CD14-positive monocyte (primary cell): Measurements from ENCODE around the gene IL9R. TPM values are rescaled to one million over a fixed set of nuclear protein-coding genes. Genes with fewer than 3 reads are reported as not detected.

Experiments used
- DNase-seq, 3 donors: peaks; one replicate each; pipeline ENCODE4 v3.0.0-alpha.2; 2011 to 2022
- H2AFZ ChIP-seq: 2 replicates; pipeline ENCODE4 v1.6.0; 2012; ENCODE audit warnings: mild to moderate bottlenecking, low read depth, low read length, inconsistent platforms; ENCODE audit not compliant: insufficient read depth, poor library complexity, severe bottlenecking
- H3K27ac ChIP-seq, 2 donors: 1 replicate in 1 of 2; 2 replicates in 1 of 2; pipeline ENCODE4 v1.5.1; 2012 to 2013; ENCODE audit warnings: low read length in 2 of 2, control low read depth in 1 of 2, inconsistent platforms in 1 of 2, low read depth in 1 of 2, mild to moderate bottlenecking in 1 of 2
- H3K27me3 ChIP-seq, 2 donors: one replicate each; pipeline versions ENCODE4 v1.6.0 to v1.6.1; 2011 to 2013; ENCODE audit warnings: low read length in 2 of 2; ENCODE audit not compliant: control insufficient read depth in 2 of 2, insufficient read depth in 2 of 2
- H3K36me3 ChIP-seq, 2 donors: replicated peaks in 1 of 2; 1 replicate in 1 of 2; 2 replicates in 1 of 2; pipeline versions ENCODE4 v1.5.1 to v1.6.1; 2012 to 2013; ENCODE audit warnings: low read length in 2 of 2, control low read depth in 1 of 2, inconsistent platforms in 1 of 2, mild to moderate bottlenecking in 1 of 2; ENCODE audit not compliant: insufficient read depth in 2 of 2, control insufficient read depth in 1 of 2
- H3K4me1 ChIP-seq, 2 donors: 1 replicate in 1 of 2; 2 replicates in 1 of 2; pipeline versions ENCODE4 v1.5.1 to v1.6.1; 2012 to 2013; ENCODE audit warnings: low read length in 2 of 2, control low read depth in 1 of 2, inconsistent platforms in 1 of 2, mild to moderate bottlenecking in 1 of 2, moderate library complexity in 1 of 2; ENCODE audit not compliant: insufficient read depth in 2 of 2, control insufficient read depth in 1 of 2
- H3K4me2 ChIP-seq: replicated peaks from 2 replicates; pipeline ENCODE3; 2012; ENCODE audit warnings: low read length, moderate library complexity, mild to moderate bottlenecking; ENCODE audit not compliant: poor library complexity, severe bottlenecking; ENCODE audit errors: extremely low read depth
- H3K4me3 ChIP-seq, 3 experiments: fragments of 200-600 bp in 1 of 3; sonication (generic) in 1 of 3; replicated peaks in 1 of 3; 1 replicate in 2 of 3; 2 replicates in 1 of 3; pipeline ENCODE4 v1.5.1; 2011 to 2013; ENCODE audit warnings: low read length in 3 of 3, mild to moderate bottlenecking in 3 of 3, control low read depth in 2 of 3, low read depth in 2 of 3, inconsistent platforms in 1 of 3, moderate library complexity in 1 of 3
- H3K79me2 ChIP-seq: 2 replicates; pipeline ENCODE4 v1.6.0; 2012; ENCODE audit warnings: mild to moderate bottlenecking, control low read depth, inconsistent platforms, low read length, moderate library complexity; ENCODE audit not compliant: insufficient read depth
- H3K9ac ChIP-seq: 2 replicates; pipeline ENCODE4 v1.6.0; 2017; ENCODE audit warnings: low read length, mild to moderate bottlenecking; ENCODE audit not compliant: insufficient read depth, poor library complexity, severe bottlenecking
- H3K9me3 ChIP-seq, 2 donors: replicated peaks in 1 of 2; 1 replicate in 1 of 2; 2 replicates in 1 of 2; pipeline versions ENCODE4 v1.5.1 to v1.6.1; 2012 to 2013; ENCODE audit warnings: low read length in 2 of 2, control low read depth in 1 of 2; ENCODE audit not compliant: control insufficient read depth in 1 of 2, insufficient read depth in 1 of 2
- H4K20me1 ChIP-seq: 2 replicates; pipeline ENCODE4 v1.6.0; 2012; ENCODE audit warnings: mild to moderate bottlenecking, low read length, control low read depth, moderate library complexity; ENCODE audit not compliant: insufficient read depth
- H3K27ac Mint-ChIP-seq, 7 donors: one replicate each; pipeline ENCODE4 v1.8.0; 2020; ENCODE audit warnings: mild to moderate bottlenecking in 7 of 7, mixed read lengths in 7 of 7, moderate library complexity in 6 of 7, inconsistent platforms in 2 of 7
- H3K27me3 Mint-ChIP-seq, 3 donors: one replicate each; pipeline ENCODE4 v1.8.0; 2021 to 2022; ENCODE audit warnings: low read depth in 3 of 3, mild to moderate bottlenecking in 3 of 3, mixed read lengths in 3 of 3, moderate library complexity in 3 of 3, inconsistent platforms in 1 of 3
- H3K36me3 Mint-ChIP-seq, 2 donors: one replicate each; pipeline ENCODE4 v1.8.0; 2020; ENCODE audit warnings: mixed read lengths in 2 of 2, inconsistent platforms in 1 of 2, mild to moderate bottlenecking in 1 of 2
- H3K4me1 Mint-ChIP-seq: one replicate; pipeline ENCODE4 v1.8.0; 2020; ENCODE audit warnings: mild to moderate bottlenecking, mixed read lengths
- H3K4me3 Mint-ChIP-seq, 2 donors: one replicate each; pipeline ENCODE4 v1.8.0; 2020; ENCODE audit warnings: mild to moderate bottlenecking in 2 of 2, mixed read lengths in 2 of 2, moderate library complexity in 1 of 2
- H3K9me3 Mint-ChIP-seq, 7 donors: one replicate each; pipeline ENCODE4 v1.8.0; 2020 to 2022; ENCODE audit warnings: mixed read lengths in 7 of 7, mild to moderate bottlenecking in 6 of 7, moderate library complexity in 6 of 7, inconsistent platforms in 2 of 7
- WGBS: methylation state at CpG from one replicate; pipeline ENCODE4 v1.1.5; 2013; ENCODE audit warnings: missing lambda C conversion rate; ENCODE audit not compliant: insufficient coverage; 5-methylcytosine and 5-hydroxymethylcytosine counted together
- intact Hi-C, 2 donors: fragments of 100-400 bp; cut with micrococcal nuclease; formaldehyde crosslinking; loops; one replicate each; pipeline versions ENCODE4 v1.15.0 to v1.15.1; 2023
- polyA plus RNA-seq, 3 donors: library from polyadenylated mRNA; depleted of rRNA in 1 of 3; unstranded in 2 of 3; stranded (reverse) in 1 of 3; fragments of 300-500 nt in 2 of 3; fragments of >200 nt in 1 of 3; fragmentation: Illumina TruSeq in 2 of 3; gene quantifications; 1 replicate in 2 of 3; 2 replicates in 1 of 3; pipeline ENCODE4 v1.2.3, GENCODE V29; 2012 to 2021
- TF ChIP-seq, protein P1 (sequence below): fragments of 200-600 bp; IDR thresholded peaks from one replicate; pipeline ENCODE4 v1.8.0; 2022; ENCODE audit warnings: antibody characterized with exemption, mild to moderate bottlenecking

The IL9R gene
- polyA plus RNA-seq, 3 donors: 0.25 to 1.0 (median 0.85) TPM

DNA sequence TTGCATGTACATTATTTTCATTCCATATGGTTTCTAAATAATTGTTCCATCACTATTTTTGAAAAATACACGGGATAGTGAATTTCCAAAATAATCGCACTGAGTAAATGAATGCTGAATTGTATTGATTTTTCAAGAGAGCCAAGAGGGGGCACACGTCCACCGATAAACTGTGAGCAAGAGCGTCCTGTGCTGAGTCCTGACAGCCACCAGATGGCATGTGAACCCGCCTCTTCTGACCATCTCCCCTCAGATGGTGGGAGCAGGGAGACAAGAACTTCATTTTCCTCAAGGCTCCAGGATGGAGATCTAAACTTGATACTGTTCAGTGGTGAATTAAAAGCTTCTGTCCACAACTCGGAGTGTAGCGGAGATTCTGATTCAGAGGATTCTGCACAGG, 30.6 kb upstream of the IL9R start:
- H2AFZ ChIP-seq: no peak overlapping the region
- H3K4me1 ChIP-seq: no peaks in the 10 kb centered on the region
- H3K4me3 Mint-ChIP-seq: no peak overlapping the region
- WGBS: no CpG with 5 or more reads among the region's 8 CpGs
- H3K27me3 Mint-ChIP-seq: peaks cover 0 to 6% (median 1%) of the 10 kb centered on the region in 3 donors
- no peak overlapping the region for H3K27ac Mint-ChIP-seq
- H3K27me3 ChIP-seq: no peaks in the 10 kb centered on the region
- TF ChIP-seq, protein P1, sequence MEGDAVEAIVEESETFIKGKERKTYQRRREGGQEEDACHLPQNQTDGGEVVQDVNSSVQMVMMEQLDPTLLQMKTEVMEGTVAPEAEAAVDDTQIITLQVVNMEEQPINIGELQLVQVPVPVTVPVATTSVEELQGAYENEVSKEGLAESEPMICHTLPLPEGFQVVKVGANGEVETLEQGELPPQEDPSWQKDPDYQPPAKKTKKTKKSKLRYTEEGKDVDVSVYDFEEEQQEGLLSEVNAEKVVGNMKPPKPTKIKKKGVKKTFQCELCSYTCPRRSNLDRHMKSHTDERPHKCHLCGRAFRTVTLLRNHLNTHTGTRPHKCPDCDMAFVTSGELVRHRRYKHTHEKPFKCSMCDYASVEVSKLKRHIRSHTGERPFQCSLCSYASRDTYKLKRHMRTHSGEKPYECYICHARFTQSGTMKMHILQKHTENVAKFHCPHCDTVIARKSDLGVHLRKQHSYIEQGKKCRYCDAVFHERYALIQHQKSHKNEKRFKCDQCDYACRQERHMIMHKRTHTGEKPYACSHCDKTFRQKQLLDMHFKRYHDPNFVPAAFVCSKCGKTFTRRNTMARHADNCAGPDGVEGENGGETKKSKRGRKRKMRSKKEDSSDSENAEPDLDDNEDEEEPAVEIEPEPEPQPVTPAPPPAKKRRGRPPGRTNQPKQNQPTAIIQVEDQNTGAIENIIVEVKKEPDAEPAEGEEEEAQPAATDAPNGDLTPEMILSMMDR: no peak
- peaks cover 11 to 30% (median 27%) of the 10 kb centered on the region in 7 donors for H3K9me3 Mint-ChIP-seq
- DNase-seq: no peak
- no peak overlapping the region for H3K4me2 ChIP-seq
- H4K20me1 ChIP-seq: no peaks in the 10 kb centered on the region
- no peaks in the 10 kb centered on the region for H3K36me3 ChIP-seq
- H3K9ac ChIP-seq: no peak overlapping the region
- H3K36me3 Mint-ChIP-seq: no peaks in the 10 kb centered on the region
- no peak overlapping the region for H3K4me3 ChIP-seq
- H3K27ac ChIP-seq: no peak overlapping the region
- no peaks in the 10 kb centered on the region for H3K79me2 ChIP-seq
- peaks cover 13 to 16% of the 10 kb centered on the region in 2 donors for H3K9me3 ChIP-seq
- intact Hi-C loops: no loop called here
- H3K4me1 Mint-ChIP-seq: no peaks in the 10 kb centered on the region

- no peak overlapping the region for H3K9ac ChIP-seq
- Mint-ChIP-seq H3K36me3 (no peaks in the 10 kb centered on the region), H3K4me1 (no peaks in the 10 kb centered on the region), H3K27me3 (peaks cover 0 to 6% (median 0%) of the 10 kb centered on the region in 3 donors), H3K4me3 (no peak overlapping the region), H3K9me3 (peaks cover 11 to 30% (median 27%) of the 10 kb centered on the region in 7 donors), H3K27ac (no peak overlapping the region)
- H2AFZ ChIP-seq: no peak overlapping the region
- H3K4me2 ChIP-seq: no peak overlapping the region
- H3K27me3 ChIP-seq: no peaks in the 10 kb centered on the region
- H4K20me1 ChIP-seq: no peaks in the 10 kb centered on the region
- no peaks in the 10 kb centered on the region for H3K79me2 ChIP-seq
- H3K4me1 ChIP-seq: no peaks in the 10 kb centered on the region
- DNase-seq: no peak
- no peaks in the 10 kb centered on the region for H3K36me3 ChIP-seq
- TF ChIP-seq, protein P1: no peak
- peaks cover 13 to 16% of the 10 kb centered on the region in 2 donors for H3K9me3 ChIP-seq
- intact Hi-C loops: no loop called here
- no peak overlapping the region for H3K27ac ChIP-seq
- 100% methylated on average over 1 of the region's 3 CpGs for WGBS
- H3K4me3 ChIP-seq: no peak overlapping the region
Observed at GRCh38 chrX:155967653-155968325, 29.7 kb upstream of the IL9R start.
